Stimulated activated CD4-positive, alpha-beta T cell treated with anti-CD3 and anti-CD28 coated beads, Interleukin-15, amount 100 ng/mL, for 48 hours (primary cell): ENCODE results near the gene CDH2.
"Not testable (repeated sequence)": the region's sequence is repeated elsewhere in the genome, so short reads cannot be mapped to it uniquely, and the experiment has no call there.

ENCODE experiments used
- DNase-seq, 2 donors: peaks; one replicate each; pipeline ENCODE4 v3.0.0-alpha.2; 2020; ENCODE audit warnings: low read depth in 2 of 2

The CDH2 gene

GRCh38 chr18:27921392-27921791 is 255.5 kb downstream of the CDH2 start:
- no peak for DNase-seq

DNA sequence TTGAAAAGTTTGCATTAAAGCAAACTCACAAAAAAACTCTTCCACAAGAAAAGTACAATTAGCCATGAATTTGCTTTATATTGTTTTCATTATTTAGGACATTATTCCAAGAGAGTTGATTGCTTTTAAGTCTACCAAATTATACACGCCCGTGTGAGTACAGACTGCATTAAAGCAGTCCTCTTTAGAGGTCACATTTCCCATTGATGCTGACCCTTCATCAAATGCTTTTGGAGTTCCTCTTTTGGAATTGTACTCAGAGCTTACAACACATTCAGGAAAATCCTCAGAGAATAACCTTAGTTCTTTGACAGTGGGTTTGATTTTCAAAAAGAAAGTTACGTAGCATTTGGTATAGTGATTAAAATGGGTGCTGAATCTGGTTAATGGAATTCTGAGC is 256.1 kb downstream of the CDH2 start:
- DNase-seq, result no peak

DNA sequence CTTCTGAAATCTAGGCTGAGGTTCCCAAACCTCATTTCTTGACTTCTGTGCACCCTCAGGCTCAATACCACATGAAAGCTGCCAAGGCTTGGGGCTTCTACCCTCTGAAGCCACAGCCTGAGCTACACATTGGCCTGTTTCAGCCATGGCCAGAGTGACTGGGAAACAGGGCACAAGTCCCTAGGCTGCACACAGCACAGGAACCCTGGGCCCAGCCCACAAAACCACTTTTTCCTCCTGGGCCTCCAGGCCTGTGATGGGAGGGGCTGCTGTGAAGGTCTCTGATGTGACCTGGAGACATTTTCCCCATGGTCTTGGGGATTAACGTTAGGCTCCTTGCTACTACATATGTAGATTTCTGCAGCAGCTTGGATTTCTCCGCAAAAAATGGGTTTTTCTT is 270.7 kb downstream of the CDH2 start:
- DNase-seq, result not testable (repeated sequence)

DNA sequence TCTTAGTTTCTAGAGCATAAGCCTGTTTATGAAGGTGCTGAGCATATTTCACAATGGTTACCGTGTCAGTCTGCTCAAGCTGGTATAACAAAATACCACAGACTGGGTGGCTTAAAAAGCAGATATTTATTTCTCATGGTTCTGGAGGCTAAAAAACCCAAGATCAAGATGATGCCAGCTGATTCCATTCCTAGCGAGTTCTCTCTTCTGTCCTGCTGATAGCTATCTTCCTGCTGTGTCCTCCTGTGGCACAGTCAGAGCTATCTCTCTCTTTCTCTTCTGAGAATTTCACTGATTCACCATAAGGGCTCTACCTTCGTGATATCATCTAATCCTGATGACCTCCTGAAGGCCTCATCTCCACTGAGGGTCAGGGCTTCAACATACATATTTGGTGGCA is 273.0 kb downstream of the CDH2 start:
- DNase-seq, result no peak

GRCh38 chr18:27901424-27902226 is 275.3 kb downstream of the CDH2 start:
- no peak for DNase-seq
